GM21619 (cell line): ENCODE measurements around the gene PTGER3.
"Not testable (repeated sequence)": the region's sequence is repeated elsewhere in the genome, so short reads cannot be mapped to it uniquely, and the experiment has no call there.

ENCODE experiments used
- ATAC-seq: cut with Tn5 transposase; IDR thresholded peaks from one replicate; pipeline ENCODE4 v1.9.1; 2021; ENCODE audit not compliant: unreplicated experiment

The PTGER3 gene

DNA sequence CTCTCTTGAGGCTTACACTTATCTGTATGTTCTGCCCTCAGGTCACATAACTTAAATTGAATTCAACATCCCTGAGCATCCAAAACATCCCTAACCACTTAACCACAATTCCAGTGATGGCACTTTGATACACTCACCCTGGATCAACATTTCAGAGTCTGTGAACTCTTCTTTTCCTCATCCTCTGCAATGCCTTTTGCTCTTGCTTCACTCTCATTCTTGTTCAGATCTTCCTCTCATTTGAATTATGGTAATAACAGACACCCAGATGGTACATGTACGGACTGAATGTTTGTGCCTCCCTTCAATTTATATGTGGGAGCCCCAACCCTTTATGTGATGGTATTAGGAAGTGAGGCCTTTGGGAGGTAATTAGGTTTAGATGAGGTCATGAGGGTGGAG is 33.4 kb downstream of the PTGER3 start:
- no peak for ATAC-seq

DNA sequence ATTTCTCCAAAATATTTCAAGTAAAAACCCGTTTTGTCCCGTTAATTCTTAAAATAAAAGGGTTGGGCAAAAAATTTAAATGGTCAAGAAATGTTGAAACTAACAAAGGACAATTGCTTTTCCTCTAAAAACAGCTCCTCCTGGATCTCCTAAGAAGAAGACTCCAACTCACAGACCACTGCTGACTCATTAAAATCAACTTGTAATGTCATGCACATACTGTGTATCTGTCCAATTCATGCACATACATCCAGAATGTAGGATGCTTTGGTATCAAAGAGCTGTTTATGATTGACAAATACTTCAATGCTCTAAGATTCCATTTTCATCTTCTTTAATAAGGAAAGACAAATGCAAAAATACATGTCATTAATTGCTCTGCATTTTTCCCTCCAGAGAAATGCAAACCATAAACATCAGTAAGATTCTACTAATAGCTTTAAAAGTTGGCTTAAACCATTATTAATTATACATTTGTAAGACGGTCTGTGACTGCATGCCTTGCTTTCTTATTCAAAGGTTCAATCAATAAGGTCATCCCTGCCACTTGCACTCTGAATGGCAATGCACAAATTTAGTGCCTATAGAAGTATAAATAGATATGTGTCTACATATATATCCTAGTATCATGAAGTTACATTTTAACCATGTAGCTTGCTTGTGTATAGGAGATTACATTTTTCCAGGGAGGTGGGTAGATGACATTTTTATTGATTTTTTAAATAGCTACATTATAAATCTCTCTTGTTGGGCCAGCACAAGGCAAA is 44.7 kb downstream of the PTGER3 start:
- ATAC-seq, result no peak

DNA sequence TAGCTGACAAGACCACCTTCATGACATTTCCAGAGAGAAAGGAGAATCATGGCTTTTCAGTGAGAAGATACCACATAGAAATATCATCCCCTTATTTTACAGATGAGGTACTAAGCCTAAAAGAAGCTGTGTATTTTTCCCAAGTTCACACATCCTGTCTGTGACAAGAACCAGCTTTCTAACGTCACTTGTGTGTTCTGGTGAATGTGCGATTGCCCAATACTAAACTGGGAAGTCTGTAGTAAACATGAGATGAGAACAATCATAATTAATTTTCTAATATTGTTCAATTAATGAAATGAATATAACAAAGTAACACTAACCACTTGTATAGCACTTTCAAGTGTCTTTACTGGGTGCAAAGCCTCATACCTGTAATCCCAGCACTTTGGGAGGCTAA is 46.0 kb downstream of the PTGER3 start:
- no peak for ATAC-seq

DNA sequence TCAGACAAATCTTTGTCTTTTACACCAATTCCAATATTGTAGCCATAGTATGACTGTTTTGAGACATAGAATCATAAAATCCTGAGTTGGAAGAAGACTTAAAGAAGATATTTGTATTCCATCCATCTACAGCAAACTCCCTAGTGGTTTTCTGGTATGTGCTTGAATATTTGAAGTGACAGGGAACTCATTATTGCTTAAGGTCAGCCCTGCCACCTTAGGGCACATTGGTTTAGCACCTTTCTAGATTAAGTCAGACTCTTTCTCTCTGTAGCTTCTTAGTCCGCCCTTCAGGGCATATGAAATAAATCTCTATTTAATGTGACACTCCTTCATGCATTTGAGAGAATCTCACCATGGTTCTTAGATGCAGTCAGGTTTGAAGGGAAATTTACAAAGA is 49.8 kb downstream of the PTGER3 start:
- no peak for ATAC-seq

DNA sequence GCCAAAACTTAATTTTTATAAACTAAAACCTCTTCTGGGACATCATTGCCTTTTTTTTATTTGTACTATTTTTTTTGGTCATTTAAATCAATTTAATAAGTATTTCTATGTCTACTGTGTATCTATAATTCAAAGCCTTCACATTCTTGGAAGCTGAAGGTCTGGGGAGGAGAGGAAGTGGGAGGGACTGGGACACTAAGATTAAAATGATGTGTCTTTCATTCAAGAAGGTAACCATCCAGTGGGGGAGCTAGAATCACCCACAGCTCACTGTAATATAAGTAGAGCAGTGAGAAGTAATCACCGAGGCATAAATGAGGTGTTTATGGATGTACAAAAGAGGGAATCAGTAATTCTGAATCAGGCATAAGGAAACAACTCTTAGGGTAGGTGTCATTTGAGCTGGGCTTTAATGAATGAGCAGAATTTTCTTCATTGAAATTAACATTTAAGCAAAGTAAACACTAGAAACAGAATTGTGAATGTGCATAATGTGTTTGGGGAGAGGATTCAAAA is 52.8 kb downstream of the PTGER3 start:
- no peak for ATAC-seq

DNA sequence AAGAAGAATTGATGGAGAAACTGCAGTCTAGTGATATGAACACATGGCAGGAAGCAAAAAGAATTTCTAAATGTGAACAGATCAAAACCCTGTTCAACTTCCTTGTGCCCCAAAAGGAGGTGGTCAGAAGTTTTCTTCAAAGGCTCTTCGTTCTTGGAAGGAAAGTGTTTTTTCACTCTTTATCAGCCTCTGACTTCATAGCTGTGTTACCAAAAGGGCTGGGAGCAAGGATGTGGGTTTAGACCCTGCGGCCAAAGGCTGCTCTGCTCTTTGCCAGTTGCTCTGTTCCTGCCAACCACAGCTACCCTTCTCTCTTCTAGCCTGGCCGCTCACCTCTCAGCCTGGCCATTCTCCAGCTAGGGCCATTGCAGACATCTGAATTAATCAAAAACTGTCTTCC is 53.8 kb downstream of the PTGER3 start:
- ATAC-seq, result no peak

DNA sequence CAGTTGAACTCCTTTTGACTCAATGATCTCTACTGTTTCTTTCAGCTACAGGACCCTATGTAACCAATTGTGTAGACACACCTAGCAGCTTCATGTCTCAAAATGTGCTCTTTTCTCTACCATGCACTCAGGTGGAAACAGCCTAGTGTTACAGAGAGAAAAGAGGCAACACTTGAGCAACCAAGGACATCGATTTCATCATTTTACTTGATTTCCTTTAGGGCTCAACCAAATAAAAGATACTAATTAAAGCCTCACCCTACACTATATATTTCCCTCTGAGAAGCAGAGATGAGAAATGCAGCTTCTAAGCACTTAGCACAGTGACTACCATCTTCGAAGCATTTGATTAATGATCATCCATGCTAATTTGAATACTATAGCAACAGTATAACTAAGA is 55.1 kb downstream of the PTGER3 start:
- ATAC-seq, result no peak

DNA sequence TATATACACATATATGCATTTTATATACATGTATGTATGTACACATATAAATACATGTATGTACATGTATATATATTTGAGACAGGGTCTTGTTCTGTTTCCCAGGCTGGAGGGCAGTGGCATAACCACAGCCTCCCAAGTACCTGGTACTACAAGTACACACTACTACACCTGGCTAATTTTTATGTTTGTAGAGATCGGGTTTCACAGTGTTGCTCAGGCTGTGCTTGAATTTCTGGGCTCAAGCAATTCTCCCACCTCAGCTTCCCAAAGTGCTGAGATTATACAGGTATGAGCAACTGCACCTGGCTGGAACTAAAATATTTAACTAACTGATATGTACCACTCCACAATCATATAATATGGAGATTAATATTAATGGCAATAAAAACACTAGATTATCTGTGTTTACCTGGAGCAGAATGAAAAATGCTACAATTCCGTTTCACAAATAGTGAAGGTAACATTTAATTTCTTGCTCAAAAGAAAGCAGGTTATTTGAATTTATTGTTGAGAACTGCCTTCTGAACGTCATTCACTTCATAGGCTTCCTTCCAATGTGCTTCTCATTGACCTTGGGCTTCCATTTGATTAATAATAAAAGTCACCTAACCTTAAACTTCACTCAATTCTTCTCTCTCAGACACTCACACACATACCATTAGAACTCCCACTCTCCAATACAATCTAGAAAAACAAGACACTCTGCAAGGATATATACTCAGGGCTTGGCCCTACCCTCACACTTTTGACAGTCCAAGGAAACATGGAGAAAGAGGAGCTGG is 57.0 kb downstream of the PTGER3 start:
- ATAC-seq, result no peak

DNA sequence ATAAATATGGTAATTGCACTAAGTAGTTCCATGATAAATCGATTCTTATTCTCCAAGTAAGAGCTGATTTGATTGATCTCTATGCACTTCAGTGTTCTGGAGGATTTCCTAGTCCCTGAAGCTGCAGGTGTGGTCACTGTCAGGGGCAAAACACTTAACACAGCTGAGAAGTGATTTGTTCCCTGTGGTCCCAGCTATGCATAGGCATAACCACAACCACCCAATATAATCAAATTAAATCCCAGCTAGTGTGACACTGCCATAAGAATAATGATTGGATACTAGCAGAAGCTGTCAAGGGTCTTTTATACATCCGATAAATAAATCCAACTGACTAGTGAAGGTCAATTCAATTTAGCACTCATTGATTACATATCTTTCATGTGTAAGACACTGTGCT is 60.1 kb downstream of the PTGER3 start:
- ATAC-seq, result no peak

DNA sequence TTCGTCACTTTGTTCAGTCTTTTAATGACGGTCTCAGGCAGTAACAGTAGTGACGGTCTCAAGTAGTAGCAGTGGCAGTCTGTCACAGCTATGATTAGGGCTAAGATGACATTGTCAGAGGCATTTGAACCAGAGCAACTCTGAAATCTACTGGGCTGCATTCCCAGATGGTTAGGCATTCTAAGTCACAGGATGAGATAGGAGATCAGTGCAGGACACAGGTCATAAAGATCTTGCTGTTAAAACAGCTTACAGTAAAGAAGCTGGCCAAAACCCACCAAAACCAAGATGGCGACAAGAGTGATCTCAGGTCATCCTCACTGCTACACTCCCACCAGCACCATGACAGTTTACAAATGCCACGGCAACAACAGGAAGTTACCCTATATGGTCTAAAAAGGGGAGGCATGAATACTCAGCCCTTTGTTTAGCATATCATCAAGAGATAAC is 61.8 kb downstream of the PTGER3 start:
- ATAC-seq, result not testable (repeated sequence)

DNA sequence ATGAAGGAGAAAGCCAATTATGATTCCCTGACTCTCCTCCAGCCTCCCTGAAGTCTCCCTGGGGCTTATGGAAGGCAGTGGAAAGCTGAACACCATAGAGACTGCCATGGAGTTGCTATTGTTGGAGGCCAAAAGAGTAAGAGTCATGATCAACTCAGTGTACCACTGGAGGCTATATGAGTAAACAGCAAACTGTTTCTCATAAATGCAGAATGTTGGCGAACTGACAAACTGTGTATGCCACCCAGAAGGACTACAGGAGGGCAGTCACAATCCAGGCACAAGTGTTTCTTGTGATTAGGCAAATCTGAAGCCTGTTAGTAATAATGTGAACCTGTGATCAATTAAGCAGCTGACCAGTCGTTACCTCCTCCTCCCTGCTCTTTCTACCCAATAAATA is 62.3 kb downstream of the PTGER3 start:
- ATAC-seq, result not testable (repeated sequence)

DNA sequence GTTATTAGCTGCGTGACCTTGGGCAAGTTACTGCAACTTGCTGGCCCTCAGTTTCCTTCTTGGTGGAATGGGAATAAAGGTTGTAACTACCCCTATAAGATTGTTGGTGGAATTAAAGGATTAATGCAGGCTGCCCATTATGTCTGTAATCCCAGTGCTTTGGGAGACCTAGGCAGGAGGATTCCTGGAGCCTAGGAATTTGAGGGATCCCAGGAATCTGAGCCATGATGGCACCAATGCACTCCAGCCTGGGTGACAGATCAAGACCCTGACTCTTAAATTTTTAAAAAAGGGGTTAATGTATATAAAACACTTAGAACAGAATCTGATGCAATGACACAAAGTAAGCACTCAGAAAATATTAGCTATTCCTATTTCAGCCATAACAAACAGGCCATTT is 67.3 kb downstream of the PTGER3 start:
- ATAC-seq, result no peak

DNA sequence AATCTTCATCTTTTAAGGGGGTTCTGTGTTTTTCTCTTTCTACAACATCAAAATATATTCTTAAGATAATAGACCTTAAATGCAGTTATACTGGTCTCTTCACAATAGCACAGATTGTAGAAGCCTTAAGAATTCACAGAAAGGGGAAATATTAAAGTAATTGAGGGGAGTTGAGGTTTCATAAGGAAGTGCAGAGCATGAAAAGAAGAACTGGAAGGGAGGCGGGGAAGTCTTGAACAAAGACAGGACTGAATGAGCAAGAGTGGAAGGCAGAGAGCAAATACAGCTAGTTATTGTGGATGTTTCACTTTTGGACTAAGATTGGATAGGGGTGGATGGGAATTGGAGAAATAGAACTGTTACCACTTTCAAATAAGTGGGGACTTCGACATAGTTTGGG is 67.7 kb downstream of the PTGER3 start:
- no peak for ATAC-seq

DNA sequence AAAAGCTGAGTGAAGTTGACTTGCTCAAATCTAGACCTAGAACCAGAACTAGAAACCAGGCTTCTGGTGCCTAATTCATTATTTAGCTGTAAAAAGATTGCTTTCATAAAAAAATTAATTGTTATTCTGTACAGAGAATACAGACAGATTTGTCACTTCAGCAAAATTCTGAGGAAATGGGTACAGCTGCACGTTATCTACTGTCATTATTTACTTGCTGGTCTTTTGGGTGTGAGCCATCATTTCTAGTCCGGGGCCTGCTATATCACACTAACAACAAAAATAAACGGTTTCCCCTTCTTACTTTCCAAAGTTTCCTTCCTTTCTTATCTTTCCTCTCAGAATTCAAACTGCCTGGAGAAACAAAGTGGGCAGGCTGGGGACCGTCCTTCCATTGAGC is 68.3 kb downstream of the PTGER3 start:
- ATAC-seq, result no peak

DNA sequence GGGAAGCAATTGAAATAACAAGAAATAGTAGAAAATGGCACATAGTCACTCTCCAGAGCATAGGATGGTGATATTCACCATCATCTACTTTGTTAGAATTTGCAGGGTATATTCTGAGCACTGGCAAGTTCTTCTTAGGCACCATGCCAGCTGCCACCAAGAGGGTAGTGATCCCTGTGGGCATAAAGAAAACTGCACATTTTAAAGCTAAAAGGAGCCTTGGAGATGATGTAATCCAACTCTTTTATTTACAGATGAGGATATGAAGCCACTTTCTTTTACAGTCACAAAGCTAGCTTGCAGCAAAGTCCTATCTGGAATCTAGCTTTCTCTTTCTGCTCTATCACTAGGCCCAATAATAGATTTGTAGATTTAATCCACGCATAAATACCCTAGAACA is 69.0 kb downstream of the PTGER3 start:
- ATAC-seq, result no peak

DNA sequence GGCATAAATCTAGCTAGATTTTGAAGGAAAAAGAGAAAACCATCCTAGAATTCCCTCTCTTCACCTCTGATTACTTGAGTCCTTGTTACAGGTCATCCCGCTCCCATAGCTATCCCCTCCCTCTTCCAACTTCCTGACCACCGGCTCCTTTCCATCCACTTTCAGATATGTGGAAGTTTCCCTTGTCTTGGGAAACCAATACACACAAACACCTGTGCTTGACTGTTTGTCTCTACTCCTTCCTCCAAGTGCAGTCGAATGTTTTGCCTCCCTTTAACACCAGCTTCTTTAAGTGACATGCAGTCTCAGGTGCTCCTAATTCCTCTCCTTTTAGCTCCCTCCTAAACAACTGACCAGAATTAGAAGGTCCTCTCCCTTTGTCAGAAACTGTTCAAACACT is 70.0 kb downstream of the PTGER3 start:
- no peak for ATAC-seq

DNA sequence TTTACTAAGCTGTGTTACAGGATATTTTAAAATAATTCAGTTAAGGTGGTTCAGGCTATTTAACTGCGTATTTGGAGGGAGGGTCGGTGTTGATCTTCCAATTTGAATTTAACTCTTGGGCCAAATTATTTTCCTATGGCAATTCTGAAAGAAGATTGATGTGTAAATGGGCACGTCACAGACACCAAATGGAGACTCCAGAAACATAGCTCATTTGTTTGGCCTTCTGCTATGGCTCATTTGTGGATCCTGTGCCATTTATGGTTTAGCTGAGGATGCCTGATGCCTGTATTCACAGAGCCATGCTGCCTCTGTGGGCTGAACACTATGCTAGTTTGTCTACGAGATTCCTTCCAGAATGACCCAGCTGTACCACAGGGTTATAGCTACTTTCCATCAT is 70.6 kb downstream of the PTGER3 start:
- no peak for ATAC-seq

DNA sequence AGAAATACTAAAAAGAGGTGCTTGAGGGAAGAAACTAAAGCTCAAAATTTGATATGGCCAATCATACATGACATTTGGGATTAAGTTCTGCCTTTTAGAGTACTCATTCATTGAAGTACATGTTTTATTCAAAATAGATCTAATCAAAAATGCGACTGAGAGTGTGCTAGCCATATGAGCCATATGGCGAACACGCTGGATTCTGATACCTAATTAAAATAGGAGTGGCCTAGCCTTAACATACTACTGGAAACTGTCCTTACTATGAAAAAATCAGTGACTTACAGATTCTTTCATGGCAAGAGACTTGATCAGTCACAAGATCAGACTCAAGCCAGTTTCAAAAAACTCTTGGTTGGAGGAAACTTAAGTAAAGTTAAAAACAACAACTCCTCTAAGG is 73.9 kb downstream of the PTGER3 start:
- no peak for ATAC-seq

DNA sequence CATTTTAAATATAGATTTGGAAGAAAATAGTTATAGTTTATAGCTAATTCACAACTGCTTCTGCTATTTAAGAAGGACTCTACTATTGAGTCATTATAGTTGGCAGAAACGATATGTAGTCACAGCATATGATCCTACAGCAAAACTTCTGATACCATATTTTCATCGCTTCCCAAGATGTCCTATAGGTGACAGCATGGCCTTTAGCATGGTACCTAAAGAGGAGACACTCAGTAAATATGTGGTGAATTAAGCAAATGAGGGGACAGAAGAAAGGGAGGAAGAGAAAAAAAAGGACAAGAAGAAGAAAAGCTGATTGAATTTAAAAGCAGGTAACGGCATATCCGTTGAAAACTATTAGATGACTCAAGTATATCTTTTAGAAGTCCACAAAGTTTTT is 77.2 kb downstream of the PTGER3 start:
- no peak for ATAC-seq

DNA sequence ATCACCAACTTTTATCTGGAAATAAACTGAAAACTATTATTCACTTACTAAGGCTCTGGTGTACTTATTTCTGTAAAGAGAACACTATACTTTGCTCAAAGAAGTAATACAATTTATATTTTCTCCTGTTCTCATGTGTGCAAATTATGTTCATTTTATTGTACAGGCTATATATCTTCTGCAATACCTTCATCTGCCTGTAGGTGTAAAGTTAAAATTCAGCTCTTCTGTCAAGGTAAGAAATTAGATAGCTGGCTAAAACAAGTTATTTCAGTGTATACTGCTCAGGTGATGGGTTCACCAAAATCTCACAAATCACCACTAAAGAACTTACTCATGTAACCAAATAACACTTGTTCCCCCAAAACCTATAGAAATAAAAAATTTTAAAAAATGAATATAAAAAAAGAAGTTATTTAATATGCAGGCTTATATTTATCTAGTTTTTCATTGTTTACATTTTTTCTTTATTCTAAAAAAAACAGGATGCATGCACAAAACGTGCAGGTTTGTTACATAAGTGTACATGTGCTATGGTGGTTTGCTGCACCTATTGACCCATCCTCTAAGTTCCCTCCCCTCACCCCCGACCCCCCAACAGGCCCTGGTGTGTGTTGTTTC is 81.5 kb downstream of the PTGER3 start:
- no peak for ATAC-seq

DNA sequence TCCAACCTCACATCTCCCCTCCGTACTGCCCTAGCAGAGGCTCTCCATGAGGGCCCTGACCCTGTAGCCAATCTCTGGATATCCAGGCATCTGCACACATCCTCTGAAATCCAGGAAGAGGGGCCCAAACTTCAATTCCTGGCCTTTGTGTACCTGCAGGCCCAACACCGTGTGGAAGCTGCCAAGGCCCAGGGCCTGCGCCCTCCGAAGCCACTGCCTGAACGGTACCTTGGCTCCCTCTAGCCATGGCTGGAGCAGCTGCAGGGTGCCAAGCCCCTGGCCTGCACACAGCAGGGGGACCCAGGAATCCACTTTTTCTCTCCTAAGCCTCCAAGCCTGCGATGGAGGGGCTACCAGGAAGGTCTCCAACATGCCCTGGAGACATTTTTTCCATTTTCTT is 84.2 kb downstream of the PTGER3 start:
- no peak for ATAC-seq
